Medulla oblongata (tissue), 1 donor: ENCODE measurements around the gene HYLS1.
"Not testable (repeated sequence)": the region's sequence is repeated elsewhere in the genome, so short reads cannot be mapped to it uniquely, and the experiment has no call there.

Experiments used
- DNase-seq: peaks from one replicate; pipeline ENCODE4 v3.0.0-alpha.2; 2015; ENCODE audit errors: extremely low spot score

Gene HYLS1, protein sequence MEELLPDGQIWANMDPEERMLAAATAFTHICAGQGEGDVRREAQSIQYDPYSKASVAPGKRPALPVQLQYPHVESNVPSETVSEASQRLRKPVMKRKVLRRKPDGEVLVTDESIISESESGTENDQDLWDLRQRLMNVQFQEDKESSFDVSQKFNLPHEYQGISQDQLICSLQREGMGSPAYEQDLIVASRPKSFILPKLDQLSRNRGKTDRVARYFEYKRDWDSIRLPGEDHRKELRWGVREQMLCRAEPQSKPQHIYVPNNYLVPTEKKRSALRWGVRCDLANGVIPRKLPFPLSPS

DNA sequence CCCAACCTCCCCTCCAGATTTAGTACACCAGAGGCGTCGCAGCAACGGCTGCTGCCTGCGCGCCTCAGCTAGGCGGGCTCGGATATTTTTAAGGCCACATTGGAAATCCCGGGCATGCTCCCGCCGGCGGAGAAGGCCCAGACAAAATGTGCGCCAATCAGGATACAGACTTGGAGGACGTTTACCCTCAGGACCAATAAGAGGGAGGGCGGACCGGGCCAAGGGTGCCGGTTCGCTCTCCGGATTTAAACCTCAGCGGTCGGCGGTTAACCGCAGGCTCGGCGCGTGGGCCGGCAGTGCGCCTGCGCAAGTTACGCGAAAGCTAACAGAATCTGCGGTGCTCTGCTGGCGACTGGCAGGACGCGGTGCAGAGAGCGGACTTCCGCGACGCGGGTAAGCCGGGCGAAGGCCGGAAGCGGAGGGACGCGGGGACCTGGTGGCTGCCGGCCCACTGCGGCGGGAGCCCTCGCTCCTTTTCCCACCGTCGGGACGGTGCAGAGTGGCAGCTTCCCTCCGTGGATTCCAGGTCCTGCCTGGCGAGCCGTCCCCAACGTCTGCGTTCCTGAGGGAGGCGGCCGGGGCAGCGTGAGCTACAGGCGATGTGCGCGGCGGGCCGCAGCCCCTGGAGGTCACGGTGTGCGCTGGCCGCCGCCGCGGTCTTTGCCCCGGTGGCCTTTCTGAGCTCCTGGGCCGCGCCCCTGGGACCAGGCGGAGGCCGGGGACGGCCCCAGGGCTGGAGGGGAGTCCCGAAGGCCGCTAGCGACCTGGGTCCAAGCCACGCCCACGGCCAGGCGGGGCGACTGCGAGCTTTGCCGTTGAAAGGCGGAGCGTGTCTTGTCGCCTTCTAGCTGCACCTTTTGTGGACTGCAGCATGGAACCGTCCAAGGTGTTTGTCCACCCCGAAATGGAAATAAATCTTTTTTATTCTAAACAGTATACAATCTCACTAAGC, at the start of gene HYLS1:
HYLS1 (plus strand) TSS at position 296 of the 952 bp plus-strand sequence. CDS start 11,701 bp downstream, outside the sequence.
- peak; percentile 95 for DNase-seq

DNA sequence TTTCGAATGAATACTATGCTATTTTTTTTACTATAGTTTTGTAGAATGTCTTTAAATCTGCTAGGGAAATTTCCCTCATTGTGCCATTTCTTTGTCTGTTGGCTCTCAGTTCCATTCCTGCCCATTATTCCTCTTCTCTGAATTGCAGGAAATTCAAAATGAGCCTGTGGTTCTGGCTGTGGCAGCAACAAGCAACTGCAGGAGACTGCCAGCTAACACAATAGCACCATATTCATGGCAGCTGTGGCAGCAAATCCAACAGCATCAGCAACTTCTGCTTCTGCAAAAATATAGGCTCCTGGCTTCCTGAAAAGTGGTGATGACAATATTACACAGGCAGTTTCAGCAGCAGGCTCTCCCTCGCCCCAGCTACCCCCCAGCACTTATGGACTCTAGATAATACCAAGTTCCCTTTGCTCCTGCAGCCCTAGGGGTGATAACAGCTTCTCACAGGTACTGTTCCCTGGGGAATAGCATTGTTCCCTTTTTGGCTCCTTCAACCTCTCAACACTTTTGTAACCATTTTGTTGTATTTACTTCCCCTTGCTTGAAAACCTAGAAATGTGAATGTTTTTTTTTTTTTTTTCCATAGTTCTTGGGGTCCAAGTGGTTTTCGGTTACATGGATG, 45.0 kb upstream of the HYLS1 start:
- DNase-seq: peak; percentile 20

DNA sequence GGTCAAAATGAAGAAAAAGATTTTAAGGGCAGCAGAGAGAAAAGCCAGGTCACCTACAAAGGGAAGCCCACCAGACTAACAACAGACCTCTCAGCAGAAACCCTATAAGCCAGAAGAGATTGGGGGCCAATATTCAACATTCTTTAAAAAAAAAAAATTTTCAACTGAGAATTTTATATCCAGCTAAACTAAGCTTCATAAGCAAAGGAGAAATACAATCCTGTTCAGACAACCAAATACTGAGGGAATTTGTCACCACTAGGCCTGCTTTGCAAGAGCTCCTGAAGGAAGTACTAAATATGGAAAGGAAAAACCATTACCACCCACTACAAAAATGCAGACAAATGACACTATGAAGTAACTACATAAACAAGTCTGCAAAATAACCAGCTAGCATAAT, 41.3 kb upstream of the HYLS1 start:
- DNase-seq: no peak

DNA sequence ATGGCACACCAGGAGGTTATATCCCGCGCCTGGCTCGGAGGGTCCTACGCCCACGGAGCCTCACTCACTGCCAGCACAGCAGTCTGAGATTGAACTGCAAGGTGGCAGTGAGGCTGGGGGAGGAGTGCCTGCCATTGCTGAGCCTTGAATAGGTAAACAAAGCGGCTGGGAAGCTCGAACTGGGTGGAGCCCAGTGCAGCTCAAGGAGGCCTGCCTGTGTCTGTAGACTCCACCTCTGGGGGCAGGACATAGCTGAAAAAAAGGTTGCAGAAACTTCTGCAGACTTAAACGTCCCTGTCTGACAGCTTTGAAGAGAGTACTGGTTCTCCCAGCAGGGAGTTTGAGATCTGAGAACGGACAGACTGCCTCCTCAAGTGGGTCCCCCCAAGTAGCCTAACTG, 29.8 kb upstream of the HYLS1 start:
- DNase-seq: not testable (repeated sequence)

DNA sequence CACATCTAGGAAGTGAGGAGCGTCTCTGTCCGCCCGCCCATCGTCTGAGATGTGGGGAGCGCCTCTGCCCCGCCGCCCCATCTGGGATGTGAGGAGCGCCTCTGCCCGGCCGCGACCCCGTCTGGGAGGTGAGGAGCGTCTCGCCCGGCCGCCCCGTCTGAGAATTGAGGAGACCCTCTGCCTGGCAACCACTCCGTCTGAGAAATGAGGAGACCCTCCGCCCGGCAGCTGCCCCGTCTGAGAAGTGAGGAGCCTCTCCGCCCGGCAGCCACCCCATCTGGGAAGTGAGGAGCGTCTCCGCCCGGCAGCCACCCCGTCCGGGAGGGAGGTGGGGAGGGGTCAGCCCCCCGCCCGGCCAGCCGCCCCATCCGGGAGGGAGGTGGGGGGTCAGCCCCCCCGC, 24.7 kb upstream of the HYLS1 start:
- not testable (repeated sequence) for DNase-seq

DNA sequence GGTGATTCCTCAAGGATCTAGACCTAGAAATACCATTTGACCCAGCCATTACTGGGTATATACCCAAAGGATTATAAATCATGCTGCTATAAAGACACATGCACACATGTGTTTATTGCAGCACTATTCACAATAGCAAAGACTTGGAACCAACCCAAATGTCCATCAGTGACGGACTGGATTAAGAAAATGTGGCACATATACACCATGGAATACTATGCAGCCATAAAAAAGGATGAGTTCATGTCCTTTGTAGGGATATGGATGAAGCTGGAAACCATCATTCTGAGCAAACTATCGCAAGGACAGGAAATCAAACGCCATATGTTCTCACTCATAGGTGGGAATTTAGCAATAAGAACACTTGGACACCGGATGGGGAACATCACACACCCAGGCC, 22.1 kb upstream of the HYLS1 start:
- DNase-seq: not testable (repeated sequence)

DNA sequence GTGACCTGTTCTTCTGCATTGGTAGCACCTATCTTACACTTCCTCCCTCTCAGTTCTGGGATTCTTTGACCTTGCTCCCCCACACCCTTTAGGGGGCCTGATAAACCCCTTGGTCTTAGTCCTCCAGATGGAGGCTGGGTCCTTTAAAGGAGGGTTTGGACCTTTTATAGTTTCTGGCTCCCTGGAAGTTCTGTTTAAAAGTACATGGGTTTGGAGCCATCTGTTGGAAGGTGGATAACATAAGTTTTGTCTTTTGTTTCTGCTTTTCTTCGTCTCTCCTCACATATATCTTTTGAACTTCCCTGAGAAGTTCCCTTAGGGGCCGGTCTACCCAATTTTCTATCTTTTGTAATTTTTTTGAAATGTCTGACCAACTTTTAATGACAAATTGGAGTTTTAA, 17.9 kb upstream of the HYLS1 start:
- no peak for DNase-seq

DNA sequence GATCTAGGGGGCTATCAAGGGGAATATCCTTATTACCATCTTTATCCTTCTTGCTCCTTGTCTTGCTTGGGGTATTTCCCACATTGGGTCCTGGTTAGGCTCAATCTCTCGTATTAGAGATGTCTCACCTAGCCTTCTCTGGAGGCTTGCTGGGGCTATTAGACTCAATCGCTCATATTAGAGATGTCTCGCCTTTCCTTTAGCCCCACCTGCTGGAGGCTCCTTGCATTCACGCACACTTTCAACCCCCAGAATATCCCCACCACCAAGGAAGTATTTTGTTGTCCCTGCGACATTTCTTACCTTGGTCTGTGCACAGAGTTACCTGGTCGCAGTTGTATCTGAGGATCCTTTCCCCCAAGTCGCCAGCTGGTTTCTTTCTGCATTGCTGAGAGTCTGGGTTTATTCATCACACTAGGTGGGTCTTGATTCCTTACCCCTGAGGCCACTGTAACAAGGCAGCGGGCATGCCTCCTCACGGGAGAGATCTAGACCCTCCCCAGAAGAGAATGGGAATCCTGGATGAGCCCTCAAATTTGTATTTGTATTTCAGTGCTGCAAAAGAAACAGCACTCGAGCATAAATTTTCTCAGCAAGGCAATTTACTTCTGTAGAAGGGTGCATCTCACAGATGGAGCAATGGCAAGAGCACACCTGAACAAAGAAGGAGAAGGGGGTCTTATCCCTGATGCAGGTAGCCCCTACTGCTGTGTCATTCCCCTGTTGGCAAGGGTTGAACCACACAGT, 15.9 kb upstream of the HYLS1 start:
- DNase-seq: peak; percentile 22

DNA sequence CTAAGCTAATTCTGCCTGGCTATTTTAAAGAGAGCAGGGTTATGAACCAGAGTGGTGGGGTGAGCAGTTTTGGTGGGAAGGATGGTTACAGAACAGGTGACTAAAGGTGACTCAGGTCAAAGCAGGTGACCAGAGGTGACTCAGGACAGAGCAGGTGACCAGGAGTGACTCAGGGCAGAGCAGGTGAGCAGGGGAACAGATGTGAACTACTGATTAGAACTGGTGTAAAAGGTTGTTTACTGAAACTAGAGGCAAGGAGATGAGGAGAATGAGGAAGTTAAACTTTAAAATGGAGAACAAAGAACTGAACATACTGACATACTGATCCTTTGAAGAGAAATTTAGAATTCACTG, 15.4 kb upstream of the HYLS1 start:
- no peak for DNase-seq

DNA sequence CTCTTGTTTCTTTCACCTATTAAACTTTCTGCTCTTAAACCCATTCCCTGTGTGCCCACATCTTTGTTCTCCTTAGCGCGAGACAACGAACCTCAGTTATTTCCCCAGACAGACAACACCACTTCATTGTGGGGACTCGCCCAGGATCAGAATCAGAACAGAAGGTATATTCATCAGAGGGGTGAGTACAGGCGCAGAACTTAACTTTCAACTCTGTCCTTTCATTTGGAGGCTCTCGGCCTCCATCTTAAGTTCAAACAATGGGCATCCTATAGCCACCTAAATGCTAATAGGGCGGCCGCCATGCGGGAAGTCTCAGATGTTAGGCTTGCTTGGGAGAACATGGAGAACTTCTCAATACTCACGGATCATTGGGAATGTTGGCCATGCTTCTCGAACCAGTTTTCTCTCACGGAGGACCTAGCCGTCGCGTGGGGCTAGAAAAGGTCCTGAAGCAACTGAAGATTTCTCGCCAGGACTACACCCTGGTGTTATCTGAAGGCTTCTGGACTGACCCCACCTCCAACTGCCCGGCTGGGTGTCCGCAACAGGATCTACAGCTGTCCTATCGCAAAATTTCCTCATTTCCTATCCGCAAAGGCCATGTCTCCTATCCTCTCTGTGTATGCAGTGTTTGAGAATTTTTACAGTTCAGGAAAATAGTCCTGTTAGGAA, 13.4 kb upstream of the HYLS1 start:
- DNase-seq: no peak

DNA sequence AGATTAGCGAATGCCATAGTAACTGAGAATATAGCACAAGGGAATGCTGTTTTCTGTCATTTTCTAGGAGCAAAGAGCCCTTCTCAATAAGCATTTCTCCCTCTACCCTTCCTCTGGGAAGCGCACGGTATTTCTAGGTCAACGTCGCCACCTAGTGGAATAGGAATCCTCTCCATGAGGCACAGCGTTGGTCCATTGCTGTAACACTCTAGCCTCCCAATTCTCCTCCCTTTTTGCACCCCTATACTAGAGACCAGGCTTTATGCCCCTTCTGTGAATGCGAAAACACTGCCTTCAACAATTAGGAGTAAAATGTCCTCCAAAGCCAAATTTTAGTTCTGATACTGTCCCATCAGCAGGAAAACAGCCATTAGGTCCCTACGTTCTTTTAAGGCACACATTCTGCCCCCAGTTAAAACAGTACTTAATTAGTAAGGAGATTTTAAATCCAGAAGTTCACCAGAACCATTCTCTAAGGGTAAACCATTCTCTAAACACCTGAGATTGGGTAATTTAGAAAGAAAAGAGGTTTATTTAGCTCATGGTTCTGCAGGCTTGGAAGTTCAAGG, 12.8 kb upstream of the HYLS1 start:
- peak; percentile 89 for DNase-seq

DNA sequence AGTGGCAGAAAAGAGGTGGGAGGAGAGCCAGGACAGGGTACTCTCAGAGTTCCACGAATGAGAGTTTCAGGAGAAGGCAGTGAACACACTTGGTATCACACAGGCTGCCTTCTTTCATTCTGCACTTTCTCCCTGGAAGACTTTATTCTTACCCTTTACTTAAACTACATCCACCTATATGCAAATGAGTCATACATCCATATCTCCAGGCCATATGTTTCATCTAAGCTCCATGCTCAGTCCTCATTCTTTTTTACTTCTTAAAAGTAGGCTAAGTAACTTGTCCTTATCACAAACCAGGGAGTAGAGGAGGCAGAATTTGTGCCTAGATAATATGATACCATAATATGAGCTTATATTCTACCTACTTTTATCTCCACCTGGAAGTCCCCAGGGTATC, 6.2 kb upstream of the HYLS1 start:
- DNase-seq: no peak

DNA sequence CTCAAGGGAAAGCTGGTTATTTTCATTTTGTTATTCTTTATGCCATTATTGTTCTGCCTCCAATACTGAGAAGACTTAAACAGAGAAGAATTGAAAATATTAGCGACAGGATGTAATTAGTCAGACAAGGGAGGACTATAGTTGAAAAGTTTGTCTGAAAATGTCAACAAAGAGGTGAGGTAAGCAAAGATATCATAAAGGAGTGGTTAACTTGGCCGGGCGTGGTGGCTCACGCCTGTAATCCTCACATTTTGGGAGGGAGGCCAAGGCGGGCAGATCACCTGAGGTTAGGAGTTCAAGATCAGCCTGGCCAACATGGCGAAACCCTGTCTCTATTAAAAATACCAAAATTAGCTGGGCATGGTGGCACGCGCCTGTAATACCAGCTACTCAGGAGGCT, 4.1 kb upstream of the HYLS1 start:
- no peak for DNase-seq

DNA sequence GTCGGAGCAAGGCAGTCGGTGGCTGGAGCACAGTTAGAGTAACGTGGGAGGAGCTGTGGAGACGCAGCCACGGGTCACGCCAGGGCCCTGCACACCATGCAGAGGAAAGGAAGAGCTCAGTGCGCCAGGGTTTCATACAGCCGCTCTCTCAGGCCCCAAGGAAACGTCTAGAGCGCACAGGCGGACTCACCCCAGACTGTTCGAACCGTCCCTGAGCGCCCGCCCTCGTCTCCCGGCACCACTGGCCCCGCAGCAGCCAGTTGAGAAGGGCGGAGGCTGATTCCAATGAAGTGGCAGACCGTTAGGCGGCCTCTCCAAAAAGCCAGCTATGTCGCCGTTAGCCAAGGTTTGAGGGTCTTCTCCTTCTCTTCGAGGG, 483 bp upstream of the HYLS1 start:
- DNase-seq: peak; percentile 43

DNA sequence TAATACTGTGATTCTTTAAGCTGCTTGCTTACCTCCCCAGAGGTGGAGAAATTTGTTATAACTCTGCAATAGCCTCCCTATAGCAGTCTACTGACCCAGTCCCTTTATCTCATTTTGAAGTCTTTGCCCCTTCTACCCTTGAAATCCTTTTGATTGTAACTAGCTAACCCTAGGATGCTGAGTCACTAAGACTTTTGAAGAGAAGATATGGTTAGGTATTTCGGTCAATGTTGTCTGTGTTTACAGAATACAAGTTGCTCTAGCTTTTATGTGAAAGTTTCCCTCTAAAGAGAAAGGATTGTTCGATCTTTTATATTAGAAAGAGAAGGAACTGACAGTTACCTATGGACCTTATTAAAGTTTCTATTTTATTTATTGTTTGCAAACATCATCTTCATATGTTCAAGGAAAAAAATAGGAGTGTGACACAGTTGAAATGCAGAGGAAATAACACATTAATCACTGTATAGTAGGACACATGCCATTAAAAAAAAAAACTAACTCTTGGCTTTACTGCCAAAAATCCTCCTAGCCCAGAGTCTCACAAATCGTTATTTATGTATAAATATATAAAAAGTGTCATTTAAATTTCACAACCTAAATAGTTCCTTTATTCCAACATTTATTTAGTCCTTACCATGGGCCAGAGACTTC, 3.1 kb downstream of the HYLS1 start:
- no peak for DNase-seq

DNA sequence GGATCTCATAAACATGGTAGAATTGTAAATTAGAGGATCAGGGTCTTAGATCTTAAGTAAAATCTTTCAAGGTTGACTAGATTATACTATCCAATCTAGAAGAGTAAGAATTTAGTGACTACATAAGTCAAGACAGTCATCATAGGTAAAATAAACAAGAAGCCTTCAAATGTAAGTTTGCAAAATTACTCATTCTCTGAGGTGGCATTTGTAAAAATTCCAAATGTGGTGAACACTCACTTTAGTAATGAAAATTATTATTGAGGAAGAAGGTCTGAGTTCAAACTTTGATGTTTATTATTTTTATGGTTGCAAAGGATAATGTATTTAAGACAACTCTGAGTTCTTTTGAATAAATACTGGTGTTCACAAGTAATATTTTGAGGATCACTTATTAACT, 4.6 kb downstream of the HYLS1 start:
- no peak for DNase-seq

DNA sequence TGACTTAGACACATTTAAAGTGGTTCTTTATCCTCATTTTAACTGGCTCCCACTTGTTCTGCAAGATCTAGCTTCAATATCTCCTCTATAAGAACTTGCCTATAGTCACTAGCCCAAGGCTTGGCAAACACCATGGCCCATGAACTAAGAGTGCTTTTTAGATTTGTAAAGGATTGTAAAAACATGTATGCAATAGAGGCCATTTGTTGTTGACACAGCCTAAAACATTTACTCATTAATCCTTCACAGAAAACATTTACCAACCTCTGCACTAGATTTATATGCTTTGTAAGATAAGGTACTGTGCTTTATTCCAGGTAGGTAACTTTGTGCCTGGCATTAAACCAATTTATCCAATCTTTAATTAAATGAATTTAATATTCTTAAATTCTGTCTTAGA, 5.5 kb downstream of the HYLS1 start:
- DNase-seq: no peak

DNA sequence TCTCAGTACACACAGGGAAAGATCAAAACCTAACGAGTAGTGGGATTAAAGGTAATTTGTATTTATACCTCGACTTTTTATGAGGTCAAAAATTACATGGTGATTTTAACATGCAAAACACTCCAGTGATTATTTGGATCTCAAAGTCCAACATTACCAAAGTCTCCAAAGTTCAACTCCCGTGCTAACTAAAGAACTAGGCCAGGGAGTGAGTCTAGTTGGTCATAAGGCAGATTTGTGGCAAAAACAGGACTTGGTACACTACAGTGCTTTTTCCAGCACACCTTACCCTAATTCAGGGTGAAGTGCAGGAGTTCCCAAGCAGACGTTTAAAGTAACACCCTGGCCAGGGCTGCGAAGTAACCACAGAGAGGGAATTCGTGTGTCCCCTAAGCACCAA, 14.4 kb downstream of the HYLS1 start:
- DNase-seq: no peak

DNA sequence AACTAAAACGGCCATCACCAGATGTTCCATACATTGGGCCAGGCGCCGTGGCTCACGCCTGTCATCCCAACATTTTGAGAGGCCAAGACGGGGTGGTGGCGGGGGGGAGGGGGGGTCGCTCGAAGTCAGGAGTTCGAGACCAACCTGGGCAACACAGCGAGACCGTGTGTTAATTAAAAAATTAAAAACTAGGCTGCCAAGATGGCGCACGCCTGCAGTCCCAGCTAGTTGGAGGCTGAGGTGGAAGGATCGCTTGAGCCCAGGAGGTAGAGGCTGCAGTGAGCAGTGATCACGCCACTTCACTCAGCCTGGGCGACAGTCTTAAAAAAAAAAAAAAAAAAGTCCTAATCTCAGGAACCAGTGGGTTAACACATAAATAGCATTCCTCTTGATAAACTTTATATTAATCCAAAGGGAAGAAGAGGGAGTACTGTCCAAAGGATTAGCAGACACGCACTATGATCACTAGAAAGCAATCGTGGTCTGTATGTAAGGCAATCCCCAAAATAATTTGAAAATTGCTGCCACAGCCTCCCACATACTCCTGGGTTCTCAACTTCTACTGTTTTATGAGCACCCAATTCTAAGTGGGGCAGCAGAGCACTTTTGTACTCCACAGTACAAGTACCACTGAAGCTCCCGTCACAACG, 14.9 kb downstream of the HYLS1 start:
- DNase-seq: no peak
